Activated CD8-positive, alpha-beta memory T cell treated with anti-CD3 and anti-CD28 coated beads for 48 hours (primary cell): ENCODE results near the gene LYSMD4.
"Not testable (repeated sequence)": the region's sequence is repeated elsewhere in the genome, so short reads cannot be mapped to it uniquely, and the experiment has no call there.

Experiments used
- DNase-seq, 3 experiments: peaks; one replicate each; pipeline ENCODE4 v3.0.0-alpha.2; 2020; ENCODE audit warnings: low read depth in 2 of 3, low spot score in 2 of 3

LYSMD4 gene

DNA sequence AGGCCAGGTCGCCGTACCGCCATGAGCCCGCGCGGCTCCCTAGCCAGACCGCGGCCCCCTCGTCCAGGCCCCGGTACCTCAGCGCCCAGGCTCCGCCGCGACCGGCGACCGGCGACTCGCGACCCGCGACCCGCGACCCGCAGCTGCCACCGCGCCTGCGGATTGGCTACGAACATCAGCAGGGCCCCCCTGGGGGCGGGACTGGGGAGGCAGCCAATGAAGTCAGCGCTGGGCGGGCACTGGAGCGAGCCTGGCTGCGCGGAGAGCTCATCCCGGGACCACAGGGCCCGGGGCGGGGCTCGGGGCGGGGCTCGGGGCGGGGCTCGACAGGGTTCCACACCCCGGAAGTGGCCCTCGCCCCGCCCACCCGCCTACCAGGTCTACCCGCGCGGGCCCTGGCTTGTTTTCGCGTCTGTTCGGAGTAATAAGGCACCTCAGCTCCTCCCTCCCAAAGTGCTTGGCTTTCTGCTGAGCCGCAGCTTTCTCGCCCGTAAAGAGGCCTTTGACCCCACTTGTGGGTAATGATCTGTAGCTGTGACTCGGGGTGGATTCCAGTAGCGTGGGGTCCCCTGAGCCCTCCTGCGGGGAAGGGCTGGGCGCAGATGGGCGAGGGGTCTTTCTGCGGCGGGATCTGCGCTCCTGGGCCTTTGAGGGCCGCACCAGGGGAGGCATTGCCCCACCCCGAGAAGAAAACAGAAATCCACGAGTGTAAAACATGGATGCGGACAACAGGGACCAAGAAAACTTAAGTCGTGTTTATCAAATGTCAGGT, at the start of gene LYSMD4:
Gene LYSMD4, minus strand, starts transcription at position 170 of the 772 bp plus-strand sequence. CDS start 1,438 bp downstream, outside the sequence.
- peak; percentile 97 to 99 (median 98) for DNase-seq

- DNase-seq, result not testable (repeated sequence)
Measured at GRCh38 chr15:99782029-99782428, 48.8 kb upstream of the LYSMD4 start.

GRCh38 chr15:99777144-99777543, 43.9 kb upstream of the LYSMD4 start:
- no peak for DNase-seq

DNA sequence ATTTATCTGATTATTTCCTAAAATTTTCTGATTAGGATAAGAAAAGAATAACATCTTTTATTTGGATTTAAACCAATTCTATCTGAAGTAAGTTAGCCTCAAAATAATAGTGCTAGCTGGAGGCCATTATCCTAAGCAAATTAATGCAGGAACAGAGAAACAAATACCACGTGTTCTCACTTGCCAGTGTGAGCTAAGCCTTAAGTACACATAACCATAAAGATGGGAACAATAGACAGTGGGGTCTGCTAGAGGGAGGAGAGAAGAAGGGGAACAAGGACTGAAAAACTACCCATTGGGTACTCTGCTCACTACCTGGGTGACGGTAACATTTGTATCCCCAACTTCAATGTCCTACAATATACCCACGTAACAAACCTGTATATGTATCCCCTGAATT, 31.3 kb upstream of the LYSMD4 start:
- no peak for DNase-seq

GRCh38 chr15:99763827-99764226, 30.6 kb upstream of the LYSMD4 start:
- no peak for DNase-seq

- no peak for DNase-seq
Measured at GRCh38 chr15:99762288-99762687, 29.1 kb upstream of the LYSMD4 start.

DNA sequence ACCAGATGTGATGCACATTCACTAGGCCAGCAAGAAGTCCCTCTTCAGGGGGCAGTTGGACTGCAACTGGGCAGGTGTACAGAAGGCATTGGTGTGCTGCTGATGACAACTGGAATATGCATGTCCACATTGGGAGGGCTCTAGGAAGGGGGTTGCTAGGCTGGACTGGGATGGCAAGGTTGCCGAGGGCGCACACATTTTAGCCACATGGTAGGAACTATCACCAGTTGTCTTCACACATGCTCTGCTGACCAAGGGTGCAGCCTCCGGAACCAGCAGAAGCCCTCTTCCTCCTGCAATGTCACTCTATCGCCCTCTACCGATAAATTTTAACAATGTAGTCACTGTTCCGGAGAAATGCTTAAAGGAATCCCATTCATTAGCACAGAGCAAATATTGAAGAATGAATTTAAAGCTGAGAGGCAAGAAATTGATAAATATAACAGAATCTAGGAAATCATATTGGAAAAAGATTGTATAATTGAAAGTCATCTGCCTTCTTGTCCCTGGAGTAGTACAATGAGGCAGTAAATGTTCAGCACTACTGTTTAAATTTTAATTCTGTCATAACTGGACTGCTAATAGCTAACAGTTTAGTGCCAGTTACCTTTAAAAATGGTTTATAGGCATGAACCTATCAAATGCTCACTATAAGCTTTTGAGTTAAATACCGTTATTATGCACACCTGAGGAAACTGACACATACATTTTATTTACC, 22.6 kb upstream of the LYSMD4 start:
- no peak for DNase-seq

- no peak for DNase-seq
Measured at GRCh38 chr15:99753066-99753465, 19.8 kb upstream of the LYSMD4 start.

DNA sequence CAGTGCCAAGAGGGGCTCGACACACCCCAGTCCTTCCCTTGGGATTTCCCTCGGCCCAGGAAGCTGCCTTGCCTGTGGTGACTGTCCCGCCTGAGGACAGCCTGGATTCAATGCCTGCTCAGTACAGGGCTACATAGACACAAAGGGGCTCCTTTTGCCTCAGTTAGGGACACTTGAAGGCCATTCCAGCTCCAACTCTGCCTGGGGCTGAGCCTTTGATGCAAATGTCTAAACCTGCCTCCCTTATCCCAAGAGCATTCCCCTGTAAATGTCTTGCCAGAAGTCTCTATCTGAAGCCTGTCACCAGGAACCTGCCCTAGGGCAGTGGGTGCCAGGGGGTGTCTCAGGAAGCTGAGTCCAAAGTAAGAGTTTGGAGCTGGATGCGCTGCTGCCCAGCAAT, 19.3 kb upstream of the LYSMD4 start:
- DNase-seq, result no peak

- not testable (repeated sequence) for DNase-seq
Measured at GRCh38 chr15:99750326-99750725, 17.1 kb upstream of the LYSMD4 start.

DNA sequence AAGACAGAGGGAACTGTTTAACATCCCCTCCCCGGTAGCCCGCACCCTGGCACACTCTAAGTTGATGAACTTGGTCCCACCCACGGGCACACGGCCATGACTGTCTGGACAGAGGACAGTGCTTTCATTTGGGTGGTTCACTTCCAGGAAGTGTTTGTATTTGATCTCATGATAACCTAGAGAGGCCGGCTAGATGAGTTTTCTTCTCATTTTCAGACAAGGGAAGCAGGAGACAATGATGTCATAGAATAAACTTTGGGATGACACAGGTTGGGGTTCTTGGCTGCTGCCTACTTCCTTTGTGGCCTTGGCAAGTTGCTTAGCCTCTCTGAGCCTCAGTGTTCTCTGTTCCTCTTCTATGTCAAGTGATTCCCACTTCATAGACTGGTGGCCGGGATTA, 16.1 kb upstream of the LYSMD4 start:
- DNase-seq, result no peak

DNA sequence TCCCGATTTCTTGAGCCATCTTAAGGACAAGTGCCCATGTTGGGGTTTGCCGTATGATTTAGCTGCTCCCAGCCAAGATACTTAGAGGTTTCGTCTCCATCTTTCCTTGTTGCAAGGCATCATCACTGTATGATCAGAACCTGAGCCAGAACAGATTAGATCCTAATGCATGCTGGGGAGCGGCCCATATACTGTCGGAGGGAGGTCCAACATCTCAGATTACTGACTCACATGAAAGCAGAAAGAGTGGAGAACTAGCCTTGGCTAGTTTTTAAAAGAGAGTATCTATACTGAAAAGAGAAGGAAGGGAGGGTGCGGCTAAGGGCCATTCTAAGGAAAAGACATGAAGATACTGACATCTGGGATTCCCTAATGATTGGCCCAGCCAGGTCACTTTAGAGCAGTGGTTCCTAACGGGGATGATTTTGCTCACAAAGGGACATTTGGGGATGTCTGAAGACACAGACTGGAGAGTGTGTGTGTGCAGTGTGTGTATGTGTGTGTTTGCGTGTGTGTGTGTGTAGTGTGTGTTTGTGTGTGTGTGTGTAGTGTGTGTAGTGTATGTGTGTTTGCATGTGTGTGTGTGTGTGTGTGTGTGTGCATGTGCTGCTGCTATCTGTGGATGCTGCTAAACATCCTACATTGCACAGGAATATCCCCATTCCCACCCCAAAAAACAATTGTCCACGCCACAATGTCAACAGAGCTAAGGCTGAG, 12.3 kb upstream of the LYSMD4 start:
- no peak for DNase-seq

DNA sequence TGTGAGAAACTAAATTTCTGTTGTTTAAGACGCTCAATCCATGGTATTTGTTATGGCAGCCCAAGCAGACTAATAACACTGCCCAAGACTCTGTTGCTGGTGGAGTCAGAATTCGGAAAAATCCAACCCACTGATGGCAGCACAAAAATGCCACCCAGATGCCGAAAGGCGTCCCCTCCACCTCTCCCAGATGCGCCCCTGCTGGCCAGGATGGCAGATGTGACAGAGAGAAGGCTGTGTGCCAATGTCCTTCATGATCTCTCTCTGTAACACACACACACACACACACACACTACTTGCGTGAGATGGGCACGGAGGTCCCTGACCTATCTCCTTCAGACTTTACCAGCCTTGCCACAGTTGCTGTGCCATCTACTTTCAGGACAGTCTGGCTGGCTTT, 10.9 kb upstream of the LYSMD4 start:
- DNase-seq, result no peak

GRCh38 chr15:99741835-99742234, 8.6 kb upstream of the LYSMD4 start:
- no peak for DNase-seq

DNA sequence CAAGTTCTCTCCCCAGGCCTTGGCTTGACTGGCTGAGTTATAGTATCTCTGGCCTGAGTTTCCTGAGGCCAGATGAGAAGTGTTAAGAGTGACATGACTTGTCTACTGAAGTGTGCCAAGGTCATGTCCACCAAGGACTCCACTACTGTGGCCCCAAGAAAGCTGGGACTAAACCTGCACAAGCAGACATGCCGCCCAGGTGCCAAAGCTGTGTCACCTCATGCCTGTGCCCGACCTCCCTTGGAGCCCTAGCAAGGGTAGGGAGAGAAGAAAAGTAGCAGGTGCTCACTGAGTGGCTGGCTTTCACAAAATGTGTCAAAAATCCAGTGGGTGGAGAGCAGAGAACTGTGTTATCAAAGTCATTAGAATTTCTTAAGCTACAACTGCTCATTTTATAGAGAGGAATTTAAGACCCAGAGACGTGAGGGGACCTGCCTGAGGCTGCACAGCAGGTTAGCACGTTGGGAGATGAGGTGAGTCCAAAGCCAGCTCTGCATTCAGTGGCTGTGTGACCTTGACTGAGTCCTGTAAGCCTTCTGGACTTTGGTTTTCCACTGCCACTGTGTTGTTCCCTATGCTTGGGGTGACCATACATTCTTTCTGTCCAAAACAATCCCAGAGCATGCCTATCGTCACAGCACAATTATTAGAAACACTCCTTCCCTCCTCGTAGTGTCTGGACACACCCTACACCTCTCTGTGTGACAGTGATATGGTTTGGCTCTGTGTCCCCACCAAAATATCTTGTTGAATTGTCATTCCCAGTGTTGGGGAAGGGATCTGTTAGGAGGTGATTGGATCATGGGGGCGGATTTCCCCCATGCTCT, 5.0 kb upstream of the LYSMD4 start:
- no peak for DNase-seq

GRCh38 chr15:99736702-99737101, 3.5 kb upstream of the LYSMD4 start:
- DNase-seq, result no peak

DNA sequence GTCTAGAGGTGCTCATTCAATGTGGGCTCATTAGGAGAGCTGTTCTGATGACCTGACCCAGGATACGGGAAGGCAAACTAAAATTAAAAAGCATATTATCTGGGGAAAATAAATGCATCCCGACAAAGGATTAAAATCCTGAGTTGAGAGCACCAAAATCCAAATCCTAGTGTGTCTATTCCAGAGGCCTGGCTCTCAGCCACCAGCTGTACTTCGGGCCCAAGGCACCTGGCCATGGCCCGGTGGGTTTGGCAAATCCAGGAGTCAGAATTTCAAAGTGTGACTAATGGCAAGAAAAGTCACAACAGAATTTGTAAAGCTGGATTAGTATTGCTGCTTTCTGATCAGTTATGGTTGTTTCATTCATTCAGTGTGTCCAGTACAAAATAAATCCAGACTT, 2.6 kb upstream of the LYSMD4 start:
- DNase-seq, result no peak

DNA sequence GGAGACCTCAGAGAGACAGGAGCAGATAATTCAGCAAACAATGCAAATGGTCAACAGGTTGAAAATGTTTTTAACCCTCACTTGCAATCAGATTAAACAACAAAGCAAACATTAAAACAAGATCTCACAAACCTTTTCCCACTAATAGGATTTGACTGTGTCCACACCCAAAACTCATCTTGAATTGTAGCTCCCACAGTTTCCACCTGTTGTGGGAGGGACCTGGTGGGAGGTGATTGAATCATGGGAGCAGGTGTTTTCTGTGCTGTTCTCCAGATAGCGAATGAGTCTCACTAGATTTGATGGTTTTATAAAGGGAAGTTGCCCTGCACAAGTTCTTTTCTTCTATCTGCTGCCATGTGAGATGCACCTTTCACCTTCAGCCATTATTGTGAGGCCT, 1.3 kb upstream of the LYSMD4 start:
- DNase-seq, result no peak

GRCh38 chr15:99734040-99734291, 729 bp upstream of the LYSMD4 start:
- DNase-seq, result not testable (repeated sequence)

DNA sequence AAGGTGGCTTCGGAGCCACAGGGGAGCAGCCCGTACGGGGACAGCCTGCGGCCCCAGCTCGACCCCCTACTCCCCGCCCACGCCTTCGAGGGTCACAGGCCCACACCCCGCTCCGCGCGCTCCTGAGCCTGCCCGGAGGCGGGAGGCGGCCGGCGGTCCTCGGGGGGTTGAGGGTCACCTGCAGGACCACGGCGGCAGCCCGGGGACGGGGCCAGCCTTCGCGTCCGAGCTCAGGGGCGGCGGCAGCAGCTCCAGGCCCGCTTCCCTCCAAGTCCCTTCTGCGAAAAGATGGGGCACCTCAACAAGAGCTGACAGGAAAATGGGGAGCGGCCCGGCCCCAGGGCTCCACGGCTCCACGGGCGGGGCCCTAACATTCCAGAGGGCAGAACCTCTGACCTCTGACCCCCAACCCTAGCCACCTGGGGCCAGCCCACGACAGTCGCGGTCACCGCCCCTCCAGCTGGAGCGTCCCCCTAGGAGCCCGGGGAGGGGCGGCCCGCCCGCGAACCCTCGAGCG, 428 bp downstream of the LYSMD4 start:
- DNase-seq, result peak in 1 of 3 experiments; percentile 37

DNA sequence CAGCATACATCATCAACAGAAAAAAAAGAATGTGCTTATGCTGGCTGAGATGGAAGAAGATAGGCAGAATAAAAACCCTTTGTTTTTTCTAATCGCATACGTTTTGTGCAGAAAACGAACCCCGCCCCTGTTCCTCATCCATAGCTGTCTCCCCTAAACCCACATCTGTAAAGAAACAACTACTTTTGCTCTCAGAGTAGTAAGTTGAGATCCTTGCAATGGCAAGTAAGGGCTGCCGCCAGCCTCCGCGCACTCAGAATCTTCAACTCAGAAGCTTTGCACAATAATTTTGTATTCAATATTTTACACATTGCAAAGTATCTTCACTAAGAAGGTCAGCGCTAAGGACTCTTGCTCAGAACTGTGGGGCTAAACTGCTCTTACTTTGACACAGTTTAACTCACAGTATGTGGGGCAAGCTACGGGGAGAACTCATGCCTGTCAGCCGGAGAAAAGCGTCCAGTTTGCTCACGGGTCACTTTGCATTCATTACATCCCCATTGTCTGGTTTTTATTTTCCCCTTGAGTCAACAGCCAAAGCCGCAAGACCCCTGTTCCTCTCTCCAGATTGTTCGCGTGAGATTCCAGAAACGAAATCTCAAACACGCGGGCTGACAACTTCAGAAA, 1.0 kb downstream of the LYSMD4 start:
- DNase-seq, result no peak
